ENCODE data around the gene LPCAT3.

DNA sequence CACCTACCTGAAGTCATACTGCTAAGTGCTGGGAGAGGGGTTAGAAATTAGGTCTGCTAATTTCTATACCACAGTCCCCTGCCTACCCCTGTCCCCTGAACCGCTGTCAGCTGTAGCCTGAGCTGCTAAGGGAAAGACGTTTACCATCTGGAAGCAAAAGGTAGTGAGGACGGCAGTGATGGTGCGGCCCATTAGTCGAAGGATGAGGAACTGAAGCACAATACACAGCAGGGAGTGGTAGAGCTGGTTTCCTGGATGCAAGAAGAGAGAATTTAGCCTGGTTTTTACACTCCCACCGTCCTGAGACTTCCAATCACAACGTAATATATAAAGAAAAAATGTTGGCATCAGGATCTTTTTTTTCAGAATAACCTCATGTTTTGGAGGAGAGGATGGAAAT, 35.7 kb downstream of the LPCAT3 start:
- TF ChIP-seq, protein P1, sequence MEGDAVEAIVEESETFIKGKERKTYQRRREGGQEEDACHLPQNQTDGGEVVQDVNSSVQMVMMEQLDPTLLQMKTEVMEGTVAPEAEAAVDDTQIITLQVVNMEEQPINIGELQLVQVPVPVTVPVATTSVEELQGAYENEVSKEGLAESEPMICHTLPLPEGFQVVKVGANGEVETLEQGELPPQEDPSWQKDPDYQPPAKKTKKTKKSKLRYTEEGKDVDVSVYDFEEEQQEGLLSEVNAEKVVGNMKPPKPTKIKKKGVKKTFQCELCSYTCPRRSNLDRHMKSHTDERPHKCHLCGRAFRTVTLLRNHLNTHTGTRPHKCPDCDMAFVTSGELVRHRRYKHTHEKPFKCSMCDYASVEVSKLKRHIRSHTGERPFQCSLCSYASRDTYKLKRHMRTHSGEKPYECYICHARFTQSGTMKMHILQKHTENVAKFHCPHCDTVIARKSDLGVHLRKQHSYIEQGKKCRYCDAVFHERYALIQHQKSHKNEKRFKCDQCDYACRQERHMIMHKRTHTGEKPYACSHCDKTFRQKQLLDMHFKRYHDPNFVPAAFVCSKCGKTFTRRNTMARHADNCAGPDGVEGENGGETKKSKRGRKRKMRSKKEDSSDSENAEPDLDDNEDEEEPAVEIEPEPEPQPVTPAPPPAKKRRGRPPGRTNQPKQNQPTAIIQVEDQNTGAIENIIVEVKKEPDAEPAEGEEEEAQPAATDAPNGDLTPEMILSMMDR (IDR thresholded peaks at IDR 0.05): no peak
- TF ChIP-seq, protein P2, sequence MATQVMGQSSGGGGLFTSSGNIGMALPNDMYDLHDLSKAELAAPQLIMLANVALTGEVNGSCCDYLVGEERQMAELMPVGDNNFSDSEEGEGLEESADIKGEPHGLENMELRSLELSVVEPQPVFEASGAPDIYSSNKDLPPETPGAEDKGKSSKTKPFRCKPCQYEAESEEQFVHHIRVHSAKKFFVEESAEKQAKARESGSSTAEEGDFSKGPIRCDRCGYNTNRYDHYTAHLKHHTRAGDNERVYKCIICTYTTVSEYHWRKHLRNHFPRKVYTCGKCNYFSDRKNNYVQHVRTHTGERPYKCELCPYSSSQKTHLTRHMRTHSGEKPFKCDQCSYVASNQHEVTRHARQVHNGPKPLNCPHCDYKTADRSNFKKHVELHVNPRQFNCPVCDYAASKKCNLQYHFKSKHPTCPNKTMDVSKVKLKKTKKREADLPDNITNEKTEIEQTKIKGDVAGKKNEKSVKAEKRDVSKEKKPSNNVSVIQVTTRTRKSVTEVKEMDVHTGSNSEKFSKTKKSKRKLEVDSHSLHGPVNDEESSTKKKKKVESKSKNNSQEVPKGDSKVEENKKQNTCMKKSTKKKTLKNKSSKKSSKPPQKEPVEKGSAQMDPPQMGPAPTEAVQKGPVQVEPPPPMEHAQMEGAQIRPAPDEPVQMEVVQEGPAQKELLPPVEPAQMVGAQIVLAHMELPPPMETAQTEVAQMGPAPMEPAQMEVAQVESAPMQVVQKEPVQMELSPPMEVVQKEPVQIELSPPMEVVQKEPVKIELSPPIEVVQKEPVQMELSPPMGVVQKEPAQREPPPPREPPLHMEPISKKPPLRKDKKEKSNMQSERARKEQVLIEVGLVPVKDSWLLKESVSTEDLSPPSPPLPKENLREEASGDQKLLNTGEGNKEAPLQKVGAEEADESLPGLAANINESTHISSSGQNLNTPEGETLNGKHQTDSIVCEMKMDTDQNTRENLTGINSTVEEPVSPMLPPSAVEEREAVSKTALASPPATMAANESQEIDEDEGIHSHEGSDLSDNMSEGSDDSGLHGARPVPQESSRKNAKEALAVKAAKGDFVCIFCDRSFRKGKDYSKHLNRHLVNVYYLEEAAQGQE (IDR thresholded peaks at IDR 0.05; ENCODE audit: insufficient read depth in 1 of 2, low read depth in 2 of 2, low read length in 1 of 2): no peak
- TF ChIP-seq POLR2AphosphoS5 (IDR thresholded peaks at IDR 0.05; ENCODE audit: low read depth, low read length): no peak
- TF ChIP-seq SIN3A (IDR thresholded peaks at IDR 0.05; ENCODE audit: borderline replicate concordance, insufficient read depth, low read depth, low read length): no peak
- no peak for TF ChIP-seq TCF7L2 (IDR thresholded peaks at IDR 0.05; ENCODE audit: low read depth, low read length)

Measured in Panc1 (cell line).